Renal cortex interstitium (tissue), 11 donors: Measurements from ENCODE around the gene FGF5. TPM values are rescaled to one million over a fixed set of nuclear protein-coding genes. Genes with fewer than 3 reads are reported as not detected.

Experiments
- DNase-seq, 11 donors: peaks; one replicate each; pipeline ENCODE4 v3.0.0-alpha.2; 2013; ENCODE audit warnings: low read depth in 9 of 11, low spot score in 4 of 11; ENCODE audit errors: extremely low read depth in 1 of 11
- polyA plus RNA-seq, 3 donors: library from polyadenylated mRNA; unstranded; fragments of 120-200 nt; gene quantifications; one replicate each; pipeline ENCODE4 v1.2.1, GENCODE V29; 2013; ENCODE audit not compliant: insufficient read length in 3 of 3

Gene FGF5
- polyA plus RNA-seq, 3 donors = 0.05 to 0.10 TPM; not detected in 1

GRCh38 chr4:80249144-80249543 lies 17.3 kb upstream of the FGF5 start:
- no peak for DNase-seq

- no peak for DNase-seq
Measured at GRCh38 chr4:80252427-80252826, 14.0 kb upstream of the FGF5 start.

- no peak for DNase-seq
Measured at GRCh38 chr4:80252953-80253352, 13.5 kb upstream of the FGF5 start.

- no peak for DNase-seq
Measured at GRCh38 chr4:80253510-80253909, 13.0 kb upstream of the FGF5 start.

GRCh38 chr4:80254114-80254513 lies 12.3 kb upstream of the FGF5 start:
- DNase-seq = no peak

- DNase-seq = no peak
Measured at GRCh38 chr4:80255329-80256095, 11.0 kb upstream of the FGF5 start.

- no peak for DNase-seq
Measured at GRCh38 chr4:80257851-80258250, 8.6 kb upstream of the FGF5 start.

GRCh38 chr4:80259012-80259411 lies 7.5 kb upstream of the FGF5 start:
- no peak for DNase-seq

GRCh38 chr4:80259817-80260216 lies 6.6 kb upstream of the FGF5 start:
- no peak for DNase-seq

GRCh38 chr4:80261989-80262600 lies 4.4 kb upstream of the FGF5 start:
- DNase-seq = no peak

GRCh38 chr4:80263541-80264351 lies 2.7 kb upstream of the FGF5 start:
- no peak for DNase-seq

GRCh38 chr4:80264352-80264647 lies 2.2 kb upstream of the FGF5 start:
- no peak for DNase-seq

GRCh38 chr4:80264825-80265224 lies 1.6 kb upstream of the FGF5 start:
- DNase-seq = no peak

- DNase-seq = peak in 4 of 11 donors; percentile 38 to 60 (median 41)
Measured at GRCh38 chr4:80265571-80266252, 752 bp upstream of the FGF5 start.

GRCh38 chr4:80266902-80267380 lies 477 bp downstream of the FGF5 start:
- DNase-seq = peak in 2 of 11 donors; percentile 30 to 34

- DNase-seq = no peak
Measured at GRCh38 chr4:80268081-80268823, 1.8 kb downstream of the FGF5 start.

GRCh38 chr4:80268936-80269335 lies 2.5 kb downstream of the FGF5 start:
- no peak for DNase-seq

- no peak for DNase-seq
Measured at GRCh38 chr4:80270321-80270720, 3.9 kb downstream of the FGF5 start.

- no peak for DNase-seq
Measured at GRCh38 chr4:80270868-80271267, 4.4 kb downstream of the FGF5 start.
